ENCODE results near the gene S100A14.

- no peak for TF ChIP-seq POLR2A (IDR thresholded peaks at IDR 0.05)
- TF ChIP-seq, protein P1, sequence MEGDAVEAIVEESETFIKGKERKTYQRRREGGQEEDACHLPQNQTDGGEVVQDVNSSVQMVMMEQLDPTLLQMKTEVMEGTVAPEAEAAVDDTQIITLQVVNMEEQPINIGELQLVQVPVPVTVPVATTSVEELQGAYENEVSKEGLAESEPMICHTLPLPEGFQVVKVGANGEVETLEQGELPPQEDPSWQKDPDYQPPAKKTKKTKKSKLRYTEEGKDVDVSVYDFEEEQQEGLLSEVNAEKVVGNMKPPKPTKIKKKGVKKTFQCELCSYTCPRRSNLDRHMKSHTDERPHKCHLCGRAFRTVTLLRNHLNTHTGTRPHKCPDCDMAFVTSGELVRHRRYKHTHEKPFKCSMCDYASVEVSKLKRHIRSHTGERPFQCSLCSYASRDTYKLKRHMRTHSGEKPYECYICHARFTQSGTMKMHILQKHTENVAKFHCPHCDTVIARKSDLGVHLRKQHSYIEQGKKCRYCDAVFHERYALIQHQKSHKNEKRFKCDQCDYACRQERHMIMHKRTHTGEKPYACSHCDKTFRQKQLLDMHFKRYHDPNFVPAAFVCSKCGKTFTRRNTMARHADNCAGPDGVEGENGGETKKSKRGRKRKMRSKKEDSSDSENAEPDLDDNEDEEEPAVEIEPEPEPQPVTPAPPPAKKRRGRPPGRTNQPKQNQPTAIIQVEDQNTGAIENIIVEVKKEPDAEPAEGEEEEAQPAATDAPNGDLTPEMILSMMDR (IDR thresholded peaks at IDR 0.05), result no peak
Observed at GRCh38 chr1:153607381-153607780, 8.7 kb downstream of the S100A14 start.

Data from Peyer's patch (tissue), 4 donors.